Measurements from ENCODE around the gene SMIM11.

The SMIM11 gene

DNA sequence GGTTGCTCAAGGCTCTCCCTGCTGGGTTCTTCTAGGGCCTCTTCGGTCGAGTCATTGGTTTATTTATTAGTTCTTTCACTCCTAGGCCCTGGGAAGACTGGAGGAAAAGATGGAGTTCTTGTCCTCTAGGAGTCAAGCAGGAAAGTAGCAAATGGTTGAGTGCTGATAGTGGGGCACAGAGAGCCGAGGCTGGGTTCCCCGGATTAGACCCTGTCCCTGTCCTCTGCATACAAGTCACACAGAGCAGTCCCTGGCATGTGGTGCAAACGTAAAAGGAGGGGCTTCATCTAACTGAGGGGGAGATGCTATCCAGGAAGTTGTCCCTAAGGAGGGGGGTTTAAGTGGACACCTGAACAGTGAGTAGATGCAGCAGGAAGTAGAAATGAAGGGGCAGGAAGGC is 30.7 kb upstream of the SMIM11 start:
- TF ChIP-seq CEBPB (IDR thresholded peaks at IDR 0.05) = no peak
- no peak for TF ChIP-seq RAD21 (IDR thresholded peaks at IDR 0.05; ENCODE audit: low read depth)
- TF ChIP-seq EP300 (IDR thresholded peaks at IDR 0.05; ENCODE audit: borderline replicate concordance) = no peak
- TF ChIP-seq YY1 (IDR thresholded peaks at IDR 0.05; ENCODE audit: low read depth) = no peak
- TF ChIP-seq TEAD4 (IDR thresholded peaks at IDR 0.05) = no peak
- TF ChIP-seq, protein P1, sequence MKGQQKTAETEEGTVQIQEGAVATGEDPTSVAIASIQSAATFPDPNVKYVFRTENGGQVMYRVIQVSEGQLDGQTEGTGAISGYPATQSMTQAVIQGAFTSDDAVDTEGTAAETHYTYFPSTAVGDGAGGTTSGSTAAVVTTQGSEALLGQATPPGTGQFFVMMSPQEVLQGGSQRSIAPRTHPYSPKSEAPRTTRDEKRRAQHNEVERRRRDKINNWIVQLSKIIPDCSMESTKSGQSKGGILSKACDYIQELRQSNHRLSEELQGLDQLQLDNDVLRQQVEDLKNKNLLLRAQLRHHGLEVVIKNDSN (IDR thresholded peaks at IDR 0.05) = no peak
- no peak for TF ChIP-seq NFIC (IDR thresholded peaks at IDR 0.05)
- no peak for TF ChIP-seq FOXM1 (IDR thresholded peaks at IDR 0.05; ENCODE audit: borderline replicate concordance, low read depth)
- no peak for TF ChIP-seq CREB1 (IDR thresholded peaks at IDR 0.05; ENCODE audit: low read depth)

DNA sequence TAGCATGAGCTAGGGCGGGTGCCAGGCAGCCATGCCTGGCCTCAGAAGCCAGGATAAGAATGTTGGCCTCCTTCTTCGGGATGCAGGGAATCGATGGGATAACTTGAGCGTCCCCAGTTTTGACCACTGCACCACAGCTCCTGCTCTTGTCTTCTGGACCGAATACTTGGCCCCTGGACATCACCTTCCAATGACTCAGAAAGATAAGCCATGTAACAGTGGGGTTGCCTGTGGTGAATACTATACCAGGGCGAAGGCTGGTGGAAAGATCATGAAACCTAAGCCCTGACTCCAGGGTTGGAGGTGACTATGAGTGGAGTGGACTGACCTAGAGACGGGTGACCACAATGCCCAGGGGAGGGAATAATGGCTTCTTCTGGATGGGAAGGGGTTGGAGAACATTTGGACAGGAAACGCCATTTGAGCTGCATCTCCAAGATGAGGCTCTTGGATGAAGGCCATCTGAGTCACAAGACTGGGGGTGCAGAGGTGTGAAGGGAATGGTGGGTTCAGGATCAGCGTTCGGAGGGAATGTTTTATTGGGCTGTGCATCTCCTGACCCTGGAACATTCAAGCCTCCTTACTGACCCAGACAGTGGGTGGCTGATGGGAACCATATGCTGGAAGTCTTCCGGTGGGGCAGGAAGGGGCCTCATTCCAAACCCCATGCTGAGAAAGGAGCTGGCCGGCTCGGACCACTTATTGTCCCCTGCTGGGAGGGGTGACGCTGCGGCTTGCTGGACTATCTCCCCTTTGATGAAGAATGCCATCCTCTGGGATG is 30.0 kb upstream of the SMIM11 start:
- TF ChIP-seq TEAD4 (IDR thresholded peaks at IDR 0.05) (no peak), ZBTB7A (IDR thresholded peaks at IDR 0.05; ENCODE audit: low read depth) (no peak), TAF1 (IDR thresholded peaks at IDR 0.05; ENCODE audit: low read depth) (no peak), YY1 (IDR thresholded peaks at IDR 0.05; ENCODE audit: low read depth) (no peak), FOXM1 (IDR thresholded peaks at IDR 0.05; ENCODE audit: borderline replicate concordance, low read depth) (no peak), TCF12 (IDR thresholded peaks at IDR 0.05; ENCODE audit: low read depth) (no peak), CREB1 (IDR thresholded peaks at IDR 0.05; ENCODE audit: low read depth) (no peak), EP300 (IDR thresholded peaks at IDR 0.05; ENCODE audit: borderline replicate concordance) (no peak), CEBPB (IDR thresholded peaks at IDR 0.05) (no peak), RAD21 (IDR thresholded peaks at IDR 0.05; ENCODE audit: low read depth) (no peak), NFIC (IDR thresholded peaks at IDR 0.05) (no peak), EGR1 (IDR thresholded peaks at IDR 0.05) (no peak)
- TF ChIP-seq, protein P2, sequence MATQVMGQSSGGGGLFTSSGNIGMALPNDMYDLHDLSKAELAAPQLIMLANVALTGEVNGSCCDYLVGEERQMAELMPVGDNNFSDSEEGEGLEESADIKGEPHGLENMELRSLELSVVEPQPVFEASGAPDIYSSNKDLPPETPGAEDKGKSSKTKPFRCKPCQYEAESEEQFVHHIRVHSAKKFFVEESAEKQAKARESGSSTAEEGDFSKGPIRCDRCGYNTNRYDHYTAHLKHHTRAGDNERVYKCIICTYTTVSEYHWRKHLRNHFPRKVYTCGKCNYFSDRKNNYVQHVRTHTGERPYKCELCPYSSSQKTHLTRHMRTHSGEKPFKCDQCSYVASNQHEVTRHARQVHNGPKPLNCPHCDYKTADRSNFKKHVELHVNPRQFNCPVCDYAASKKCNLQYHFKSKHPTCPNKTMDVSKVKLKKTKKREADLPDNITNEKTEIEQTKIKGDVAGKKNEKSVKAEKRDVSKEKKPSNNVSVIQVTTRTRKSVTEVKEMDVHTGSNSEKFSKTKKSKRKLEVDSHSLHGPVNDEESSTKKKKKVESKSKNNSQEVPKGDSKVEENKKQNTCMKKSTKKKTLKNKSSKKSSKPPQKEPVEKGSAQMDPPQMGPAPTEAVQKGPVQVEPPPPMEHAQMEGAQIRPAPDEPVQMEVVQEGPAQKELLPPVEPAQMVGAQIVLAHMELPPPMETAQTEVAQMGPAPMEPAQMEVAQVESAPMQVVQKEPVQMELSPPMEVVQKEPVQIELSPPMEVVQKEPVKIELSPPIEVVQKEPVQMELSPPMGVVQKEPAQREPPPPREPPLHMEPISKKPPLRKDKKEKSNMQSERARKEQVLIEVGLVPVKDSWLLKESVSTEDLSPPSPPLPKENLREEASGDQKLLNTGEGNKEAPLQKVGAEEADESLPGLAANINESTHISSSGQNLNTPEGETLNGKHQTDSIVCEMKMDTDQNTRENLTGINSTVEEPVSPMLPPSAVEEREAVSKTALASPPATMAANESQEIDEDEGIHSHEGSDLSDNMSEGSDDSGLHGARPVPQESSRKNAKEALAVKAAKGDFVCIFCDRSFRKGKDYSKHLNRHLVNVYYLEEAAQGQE (IDR thresholded peaks at IDR 0.05; ENCODE audit: low read depth) = no peak
- TF ChIP-seq, protein P3, sequence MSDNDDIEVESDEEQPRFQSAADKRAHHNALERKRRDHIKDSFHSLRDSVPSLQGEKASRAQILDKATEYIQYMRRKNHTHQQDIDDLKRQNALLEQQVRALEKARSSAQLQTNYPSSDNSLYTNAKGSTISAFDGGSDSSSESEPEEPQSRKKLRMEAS (IDR thresholded peaks at IDR 0.05) = no peak
- TF ChIP-seq, protein P1 (IDR thresholded peaks at IDR 0.05) = no peak

DNA sequence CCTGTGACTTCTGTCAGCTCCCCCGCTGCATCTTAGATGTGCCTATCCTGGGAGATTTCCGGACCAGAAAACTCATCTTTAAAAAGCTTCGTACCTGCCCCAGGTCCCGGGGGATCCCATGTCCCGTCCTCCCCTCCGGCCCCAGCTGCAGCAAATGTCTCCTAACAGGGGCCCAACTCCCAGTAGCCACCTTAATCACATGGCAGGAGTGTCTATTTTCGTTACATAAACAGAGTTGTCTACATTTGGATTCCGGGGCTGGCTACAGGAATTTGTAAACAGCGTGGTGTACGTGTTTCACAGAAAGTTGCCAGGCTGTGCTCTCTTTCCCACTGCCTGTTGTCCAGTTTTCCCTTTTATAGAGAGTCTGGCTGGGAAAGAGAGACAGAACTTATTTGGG is 29.4 kb upstream of the SMIM11 start:
- TF ChIP-seq, protein P2 (IDR thresholded peaks at IDR 0.05; ENCODE audit: low read depth) = no peak
- no peak for TF ChIP-seq TAF1 (IDR thresholded peaks at IDR 0.05; ENCODE audit: low read depth)
- no peak for TF ChIP-seq ZBTB7A (IDR thresholded peaks at IDR 0.05; ENCODE audit: low read depth)
- no peak for TF ChIP-seq NFIC (IDR thresholded peaks at IDR 0.05)
- TF ChIP-seq, protein P3 (IDR thresholded peaks at IDR 0.05) = no peak
- TF ChIP-seq EGR1 (IDR thresholded peaks at IDR 0.05) = no peak
- TF ChIP-seq YY1 (IDR thresholded peaks at IDR 0.05; ENCODE audit: low read depth) = no peak

DNA sequence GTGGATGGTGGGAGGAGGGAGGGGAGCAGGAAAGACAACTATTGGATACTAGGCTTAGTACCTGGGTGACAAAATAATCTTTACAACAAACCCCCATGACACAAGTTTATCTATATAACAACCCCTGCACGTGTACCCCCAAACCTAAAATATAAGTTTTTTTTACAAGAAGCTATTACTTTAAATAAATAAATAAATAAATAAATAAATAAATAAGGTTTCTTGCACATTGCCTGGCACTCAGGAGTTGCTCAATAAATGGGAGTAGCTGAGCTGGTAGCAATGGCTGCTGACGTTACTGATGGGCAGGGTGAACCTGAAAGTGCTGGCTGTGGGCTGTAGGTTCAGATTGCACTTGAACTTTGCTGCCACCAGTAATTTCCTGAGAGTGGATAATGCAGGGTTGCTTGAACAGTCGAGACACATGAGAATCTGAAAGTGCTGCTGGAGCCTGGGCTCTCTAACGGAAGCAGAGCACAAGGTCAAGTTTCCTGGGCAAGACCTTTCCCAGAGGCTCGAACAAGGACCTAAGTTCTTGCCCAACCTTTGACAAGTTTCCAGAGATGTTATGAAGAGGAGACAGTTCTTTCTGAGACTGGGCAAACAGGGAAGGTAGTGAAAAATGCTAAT is 26.3 kb upstream of the SMIM11 start:
- no peak for TF ChIP-seq ZBTB7A (IDR thresholded peaks at IDR 0.05; ENCODE audit: low read depth)
- TF ChIP-seq EGR1 (IDR thresholded peaks at IDR 0.05) = no peak
- TF ChIP-seq, protein P2 (IDR thresholded peaks at IDR 0.05; ENCODE audit: low read depth) = no peak
- no peak for TF ChIP-seq RAD21 (IDR thresholded peaks at IDR 0.05; ENCODE audit: low read depth)
- no peak for TF ChIP-seq CEBPB (IDR thresholded peaks at IDR 0.05)
- TF ChIP-seq CREB1 (IDR thresholded peaks at IDR 0.05; ENCODE audit: low read depth) = no peak
- TF ChIP-seq TAF1 (IDR thresholded peaks at IDR 0.05; ENCODE audit: low read depth) = no peak
- TF ChIP-seq NFIC (IDR thresholded peaks at IDR 0.05) = no peak
- TF ChIP-seq TCF12 (IDR thresholded peaks at IDR 0.05; ENCODE audit: low read depth) = no peak
- TF ChIP-seq, protein P3 (IDR thresholded peaks at IDR 0.05) = no peak
- TF ChIP-seq EP300 (IDR thresholded peaks at IDR 0.05; ENCODE audit: borderline replicate concordance) = no peak
- TF ChIP-seq FOXM1 (IDR thresholded peaks at IDR 0.05; ENCODE audit: borderline replicate concordance, low read depth) = no peak
- no peak for TF ChIP-seq YY1 (IDR thresholded peaks at IDR 0.05; ENCODE audit: low read depth)
- TF ChIP-seq, protein P1 (IDR thresholded peaks at IDR 0.05) = no peak
- no peak for TF ChIP-seq TEAD4 (IDR thresholded peaks at IDR 0.05)
